GM10266 (cell line): ENCODE data around the gene FAM200A.
"Not testable (repeated sequence)": the region's sequence is repeated elsewhere in the genome, so short reads cannot be mapped to it uniquely, and the experiment has no call there.

Experiments
- DNase-seq: peaks from one replicate; pipeline ENCODE4 v3.0.0; 2012; ENCODE audit errors: extremely low spot score
- CTCF ChIP-seq: IDR thresholded peaks from 2 replicates; pipeline ENCODE4 v1.5.1; 2012; ENCODE audit warnings: mild to moderate bottlenecking, low read depth; ENCODE audit not compliant: control insufficient read depth, insufficient read depth; ENCODE audit errors: missing control alignments

The FAM200A gene

GRCh38 chr7:99579956-99580777, 28.3 kb upstream of the FAM200A start:
- DNase-seq = no peak
- TF ChIP-seq CTCF = peak; percentile 57

- no peak for TF ChIP-seq CTCF
- DNase-seq = no peak
Measured at GRCh38 chr7:99579281-99579955, 27.5 kb upstream of the FAM200A start.

DNA sequence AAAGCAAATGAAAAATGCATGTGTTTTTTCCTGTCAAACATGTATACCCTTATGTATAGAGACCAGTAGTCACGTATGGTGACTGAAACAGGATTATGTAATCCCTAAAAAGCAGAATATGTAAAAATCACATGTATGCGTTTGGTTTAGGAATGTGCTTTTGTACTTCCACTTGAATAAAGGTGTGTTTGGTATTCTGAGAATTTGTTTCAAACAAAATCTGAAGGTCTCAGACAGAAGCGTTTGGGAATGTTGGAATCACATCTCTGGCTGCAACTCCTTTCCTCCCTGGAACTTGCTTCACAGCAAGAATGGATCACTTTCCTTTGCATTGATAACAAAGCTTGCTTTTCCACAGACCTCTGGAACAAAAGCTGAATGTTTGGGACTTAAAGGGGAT, 24.3 kb upstream of the FAM200A start:
- no peak for DNase-seq
- no peak for TF ChIP-seq CTCF

GRCh38 chr7:99573257-99573656, 21.3 kb upstream of the FAM200A start:
- TF ChIP-seq CTCF = no peak
- no peak for DNase-seq

GRCh38 chr7:99571768-99572167, 19.9 kb upstream of the FAM200A start:
- no peak for DNase-seq
- TF ChIP-seq CTCF = no peak

- DNase-seq = not testable (repeated sequence)
Measured at GRCh38 chr7:99568770-99569169, 16.9 kb upstream of the FAM200A start.

GRCh38 chr7:99563650-99564049, 11.7 kb upstream of the FAM200A start:
- DNase-seq = no peak
- no peak for TF ChIP-seq CTCF
